NCI-H2171 (cell line): Measurements from ENCODE around the gene ARRDC5.
A peak's percentile ranks its signal among the peaks of the same experiment; 100 is the strongest.
"Not testable (repeated sequence)": the region's sequence is repeated elsewhere in the genome, so short reads cannot be mapped to it uniquely, and the experiment has no call there.

Source experiments
- DNase-seq: peaks from one replicate; lab custom pipeline; 2025; lab: John Stamatoyannopoulos, UW

The ARRDC5 gene

GRCh38 chr19:4868286-4868834 is 34.3 kb downstream of the ARRDC5 start:
- DNase-seq: no peak

GRCh38 chr19:4867534-4868285 is 35.0 kb downstream of the ARRDC5 start, which contains the start of gene PLIN3:
Gene PLIN3 (minus strand): TSS chr19:4867667. CDS start chr19:4861394, 6,273 bp downstream.
- DNase-seq: peak; percentile 62

- no peak for DNase-seq
These were observed 35.9 kb downstream of the ARRDC5 start for GRCh38 chr19:4866595-4867424.

GRCh38 chr19:4861147-4861546 is 41.5 kb downstream of the ARRDC5 start:
- no peak for DNase-seq

GRCh38 chr19:4859697-4860096 is 43.0 kb downstream of the ARRDC5 start:
- DNase-seq: no peak

GRCh38 chr19:4856468-4856867 is 46.2 kb downstream of the ARRDC5 start:
- not testable (repeated sequence) for DNase-seq

DNA sequence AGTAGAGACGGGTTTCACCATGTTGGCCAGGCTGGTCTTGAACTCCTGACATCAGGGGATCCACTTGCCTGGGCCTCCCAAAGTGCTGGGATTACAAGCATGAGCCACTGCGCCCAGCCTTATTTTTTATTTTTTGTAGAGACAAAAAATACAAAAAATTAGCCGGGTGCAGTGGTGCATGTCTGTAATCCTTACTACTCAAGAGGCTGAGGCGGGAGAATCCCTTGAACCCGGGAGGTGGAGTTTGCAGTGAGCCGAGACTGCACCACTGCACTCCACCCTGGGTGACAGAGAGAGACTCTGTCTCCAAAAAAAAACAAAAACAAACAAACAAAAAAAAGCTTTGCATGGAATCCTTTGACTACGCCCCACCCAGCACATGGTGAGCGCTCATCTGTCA is 49.2 kb downstream of the ARRDC5 start:
- DNase-seq: peak; percentile 68

DNA sequence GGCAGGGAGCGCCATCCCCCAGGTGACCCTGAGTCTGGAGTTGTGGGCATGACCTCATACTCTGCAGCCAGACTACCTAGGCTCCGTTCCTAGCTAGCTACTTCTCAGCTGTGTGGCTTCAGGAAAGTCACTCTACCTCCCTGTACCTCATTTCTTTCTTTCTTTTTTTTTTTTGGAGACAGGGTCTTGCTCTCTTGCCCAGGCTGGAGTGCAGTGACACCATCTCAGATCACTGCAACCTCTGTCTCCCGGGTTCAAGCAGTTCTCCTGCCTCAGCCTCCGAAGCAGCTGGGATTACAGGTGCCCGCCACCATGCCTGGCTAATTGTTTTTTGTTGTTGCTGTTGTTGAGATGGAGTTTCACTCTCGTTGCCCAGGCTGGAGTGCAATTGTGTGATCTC is 50.2 kb downstream of the ARRDC5 start:
- no peak for DNase-seq

DNA sequence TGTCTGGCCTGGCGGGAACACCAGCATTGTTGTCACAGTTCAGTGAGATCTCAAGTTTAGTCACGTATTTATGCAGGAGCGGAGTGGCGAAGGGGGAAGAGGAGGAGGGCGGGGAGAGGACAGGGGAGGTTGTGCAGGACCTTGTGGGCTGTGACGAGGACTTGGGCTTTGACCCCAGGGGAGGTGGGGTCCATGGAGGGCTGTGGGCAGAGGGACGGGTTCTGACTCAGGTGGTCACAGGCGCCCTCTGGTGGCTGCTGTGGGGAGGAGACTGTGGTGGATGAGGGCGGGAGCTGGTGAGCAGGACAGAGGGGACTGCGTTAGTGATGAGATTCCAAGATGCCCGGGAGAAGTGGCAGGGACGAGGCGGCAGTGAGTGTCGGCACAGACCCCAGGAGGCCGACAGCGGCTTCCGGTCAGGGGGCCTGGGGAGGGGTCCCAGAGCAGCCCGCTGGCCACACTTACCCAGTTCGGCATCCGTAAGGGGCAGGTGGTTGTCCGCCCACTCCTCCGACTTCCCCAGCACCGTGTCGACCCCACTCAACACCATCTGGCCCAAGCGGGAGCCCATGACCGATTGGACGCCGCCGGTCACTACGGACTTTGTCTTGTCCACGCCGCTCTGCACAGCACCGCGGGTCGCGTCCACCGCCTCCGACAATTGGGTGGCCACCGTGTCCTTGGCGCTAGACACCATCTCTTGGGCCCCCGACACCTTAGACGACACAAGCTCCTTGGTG is 51.0 kb downstream of the ARRDC5 start:
- no peak for DNase-seq

DNA sequence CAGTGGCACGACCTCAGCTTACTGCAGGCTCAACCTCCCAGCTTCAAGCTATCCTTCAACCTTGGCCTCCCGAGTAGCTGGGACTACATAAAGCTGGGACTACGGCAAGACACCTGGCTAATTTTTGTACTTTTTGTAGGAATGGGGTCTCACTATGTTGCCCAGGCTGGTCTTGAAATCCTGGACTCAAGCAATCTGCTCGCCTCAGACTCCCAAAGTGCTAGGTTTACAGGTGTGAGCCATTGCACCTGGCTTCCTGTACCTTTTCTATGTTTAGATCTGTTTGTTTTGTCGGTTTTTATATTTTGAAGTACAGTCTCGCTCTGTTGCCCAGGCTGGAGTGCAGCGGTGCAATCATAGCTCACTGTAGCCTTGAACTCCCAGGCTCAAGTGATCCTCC is 53.7 kb downstream of the ARRDC5 start:
- DNase-seq: no peak

DNA sequence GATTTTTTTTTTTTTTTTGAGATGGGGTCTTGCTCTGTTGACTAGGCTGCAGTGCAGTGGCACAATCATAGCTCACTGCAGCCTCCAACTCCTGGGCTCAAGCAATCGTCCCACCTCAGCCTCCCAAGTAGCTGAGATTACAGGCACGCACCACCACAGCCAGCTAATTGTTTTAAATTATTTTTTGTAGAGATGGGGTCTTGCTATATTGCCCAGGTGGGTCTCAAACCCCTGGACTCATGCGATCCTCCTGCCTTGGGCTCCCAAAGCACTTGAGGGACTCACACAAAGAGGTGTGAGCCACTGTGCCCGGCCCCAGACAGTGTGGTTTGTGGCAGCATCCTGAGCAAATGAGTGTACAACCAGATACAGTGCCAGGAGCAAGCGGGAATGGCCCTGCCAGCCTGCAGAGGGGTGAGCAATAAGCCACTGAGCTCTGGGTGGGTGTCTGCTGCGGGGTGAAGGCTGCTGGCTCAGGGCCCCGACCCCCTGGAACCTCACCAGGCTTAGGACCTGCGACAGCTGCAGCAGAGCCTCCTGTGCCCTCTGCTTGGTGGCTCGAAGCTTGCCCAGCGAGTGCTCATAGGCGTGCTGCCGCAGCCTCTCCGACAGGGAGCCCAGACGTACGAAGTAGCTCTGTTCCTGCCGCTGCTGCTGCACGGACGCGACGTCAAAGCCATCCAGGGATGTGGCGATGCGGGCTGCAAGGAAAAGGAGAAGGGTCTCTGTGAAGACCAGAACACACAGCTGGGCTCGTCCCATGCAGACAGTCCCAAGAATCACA is 55.3 kb downstream of the ARRDC5 start:
- no peak for DNase-seq

DNA sequence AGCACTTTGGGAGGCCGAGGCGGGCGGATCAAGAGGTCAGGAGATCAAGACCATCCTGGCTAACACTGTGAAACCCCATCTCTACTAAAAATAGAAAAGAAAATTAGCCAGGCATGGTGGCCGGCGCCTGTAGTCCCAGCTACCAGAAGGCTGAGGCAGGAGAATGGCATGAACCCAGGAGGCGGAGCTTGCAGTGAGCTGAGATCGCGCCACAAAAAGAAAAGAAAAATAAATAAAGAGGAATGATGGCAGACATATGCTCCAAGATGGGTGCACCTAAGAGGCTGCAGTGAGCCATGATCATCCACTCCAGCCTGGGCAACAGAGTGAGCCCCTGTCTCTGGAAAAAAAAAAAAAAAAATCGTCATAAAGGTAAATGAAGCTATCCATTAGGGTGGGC is 56.7 kb downstream of the ARRDC5 start:
- DNase-seq: not testable (repeated sequence)

DNA sequence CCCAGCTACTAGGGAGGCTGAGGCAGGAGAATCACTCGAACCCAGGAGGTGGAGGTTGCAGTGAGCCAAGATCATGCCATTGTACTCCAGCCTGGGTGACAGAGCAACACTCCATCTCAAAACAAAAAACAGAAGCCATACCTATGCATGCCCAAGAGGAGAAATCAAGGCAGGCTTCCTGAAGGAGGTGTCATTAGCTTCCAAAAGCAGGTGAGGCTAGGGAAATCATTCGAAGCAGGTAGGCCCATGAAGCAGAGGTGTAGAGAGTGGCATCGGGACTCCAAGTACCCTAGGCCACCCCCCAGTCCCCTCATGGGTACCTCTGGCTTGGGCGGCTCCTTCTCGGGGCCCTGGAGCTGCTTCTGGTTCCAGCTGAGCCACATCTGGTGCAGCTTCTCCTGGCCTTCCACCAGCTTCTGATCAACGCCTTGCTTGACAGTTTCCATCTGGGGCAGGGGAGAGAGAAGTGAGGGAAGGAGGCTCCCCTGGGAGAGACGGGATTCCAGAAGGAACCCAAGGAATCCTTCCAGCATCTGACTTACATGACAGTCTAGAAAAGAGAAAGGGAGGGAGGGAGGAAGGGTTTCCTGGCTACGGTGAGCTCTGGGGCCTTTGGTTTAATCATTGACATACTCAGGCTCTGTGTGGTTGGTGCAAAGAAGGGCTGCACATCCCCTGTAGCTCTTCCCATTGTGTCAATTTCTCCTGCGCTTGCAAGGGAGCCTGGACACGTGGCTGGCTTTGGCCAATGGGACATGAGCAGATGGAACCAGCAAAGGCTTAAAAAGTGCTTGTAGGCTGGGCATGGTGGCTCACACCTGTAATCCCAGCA is 58.1 kb downstream of the ARRDC5 start:
- no peak for DNase-seq

- DNase-seq: no peak
These were observed 59.1 kb downstream of the ARRDC5 start for GRCh38 chr19:4843647-4843965.
